HK-2 (cell line): Measurements from ENCODE around the gene BCAR1.

ENCODE experiments used
- DNase-seq: peaks from one replicate; pipeline ENCODE4 v3.0.0-alpha.2; 2018; ENCODE audit not compliant: unreplicated experiment

The BCAR1 gene

GRCh38 chr16:75203667-75204409 is 47.6 kb downstream of the BCAR1 start:
- no peak for DNase-seq

- DNase-seq: no peak
Observed at GRCh38 chr16:75203096-75203495, 48.3 kb downstream of the BCAR1 start.

GRCh38 chr16:75202069-75202590 is 49.3 kb downstream of the BCAR1 start:
- no peak for DNase-seq

GRCh38 chr16:75198135-75198600 is 53.3 kb downstream of the BCAR1 start:
- DNase-seq: no peak

- no peak for DNase-seq
Observed at GRCh38 chr16:75197522-75198134, 53.8 kb downstream of the BCAR1 start.

- no peak for DNase-seq
Observed at GRCh38 chr16:75196836-75197235, 54.6 kb downstream of the BCAR1 start.

- no peak for DNase-seq
Observed at GRCh38 chr16:75195811-75196790, 55.3 kb downstream of the BCAR1 start.

- no peak for DNase-seq
Observed at GRCh38 chr16:75193730-75194444, 57.5 kb downstream of the BCAR1 start.

GRCh38 chr16:75193265-75193650 is 58.2 kb downstream of the BCAR1 start:
- no peak for DNase-seq

GRCh38 chr16:75192606-75193264 is 58.7 kb downstream of the BCAR1 start:
- no peak for DNase-seq

- DNase-seq: no peak
Observed at GRCh38 chr16:75189638-75190245, 61.7 kb downstream of the BCAR1 start.

- DNase-seq: no peak
Observed at GRCh38 chr16:75188832-75189477, 62.5 kb downstream of the BCAR1 start.

GRCh38 chr16:75181630-75182029 is 69.8 kb downstream of the BCAR1 start:
- DNase-seq: no peak

GRCh38 chr16:75179208-75179607 is 72.2 kb downstream of the BCAR1 start:
- no peak for DNase-seq
